ENCODE results near the gene GUCA1A. TPM values are rescaled to one million over a fixed set of nuclear protein-coding genes. Genes with fewer than 3 reads are reported as not detected.
A peak's percentile ranks its signal among the peaks of the same experiment; 100 is the strongest.

Gene GUCA1A
- total RNA-seq, 1 donor from 2014 or later, result not detected

GRCh38 chr6:42217157-42217518 is 44.0 kb downstream of the GUCA1A start:
- Histone ChIP-seq H3K36me3 (peaks cover 0 to 16% of the 10 kb centered on the region in 2 donors), H3K27me3 (no peaks in the 10 kb centered on the region), H3K9me3 (no peaks in the 10 kb centered on the region), H3K4me3 (peak overlapping the region; percentile 80 to 82), H3K4me1 (peaks cover 33% of the 10 kb centered on the region), H3K27ac (peak overlapping the region; percentile 81)
- intact Hi-C loops (cut with DNase I), result loop anchor here (5.0 kb wide), 1 partner anchor 235 kb away; the partner anchor contains the start of gene TRERF1
- DNase-seq (ENCODE audit: extremely low spot score in 2 of 2), result no peak
- TF ChIP-seq POLR2AphosphoS5 (IDR thresholded peaks at IDR 0.05; ENCODE audit: insufficient read depth in 1 of 2, low read depth in 1 of 2) (no peak), POLR2A (IDR thresholded peaks at IDR 0.05) (no peak), CTCF (IDR thresholded peaks at IDR 0.05) (no peak)

- intact Hi-C loops (cut with DNase I), result loop anchor here (5.0 kb wide), 1 partner anchor 235 kb away; the partner anchor contains the start of gene TRERF1
- Histone ChIP-seq H3K36me3 (peaks cover 0 to 11% of the 10 kb centered on the region in 2 donors), H3K9me3 (no peaks in the 10 kb centered on the region), H3K27ac (peak within 1 kb of the TSS; percentile 81), H3K27me3 (no peaks in the 10 kb centered on the region), H3K4me3 (peak within 1 kb of the TSS; percentile 80 to 82), H3K4me1 (peaks cover 33% of the 10 kb centered on the region)
- no peak for DNase-seq (ENCODE audit: extremely low spot score in 2 of 2)
- TF ChIP-seq POLR2AphosphoS5 (IDR thresholded peaks at IDR 0.05; ENCODE audit: insufficient read depth in 1 of 2, low read depth in 1 of 2) (peak; percentile 90 to 98), CTCF (IDR thresholded peaks at IDR 0.05) (no peak), POLR2A (IDR thresholded peaks at IDR 0.05) (peak in 1 of 2 donors; percentile 41)
Observed at GRCh38 chr6:42217519-42218367, 44.6 kb downstream of the GUCA1A start, which contains the start of gene MRPS10. Gene MRPS10 (minus strand): TSS chr6:42217861. CDS start chr6:42217849, 12 bp downstream.

DNA sequence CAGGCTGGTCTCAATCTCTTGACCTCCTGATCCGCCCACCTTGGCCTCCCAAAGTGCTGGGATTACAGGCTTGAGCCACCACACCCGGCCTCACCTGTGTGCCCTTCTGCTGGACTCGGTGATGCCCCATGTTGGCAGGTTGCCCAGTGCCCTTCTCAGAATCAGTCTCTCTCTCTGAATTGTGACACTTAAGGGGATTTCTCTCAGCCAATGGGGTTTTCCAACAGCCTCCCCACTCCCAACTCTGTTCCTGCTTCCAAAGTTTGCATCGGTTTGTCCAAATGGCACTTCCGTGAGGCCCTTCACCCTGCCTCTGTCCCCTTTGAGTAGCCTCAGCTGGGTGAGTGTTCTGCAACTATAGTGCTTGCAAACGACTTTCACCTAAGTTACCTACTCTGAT is 47.6 kb downstream of the GUCA1A start:
- Histone ChIP-seq H3K4me3 (no peak overlapping the region), H3K36me3 (no peaks in the 10 kb centered on the region), H3K4me1 (peaks cover 34% of the 10 kb centered on the region), H3K27ac (no peak overlapping the region), H3K27me3 (no peaks in the 10 kb centered on the region), H3K9me3 (no peaks in the 10 kb centered on the region)
- no peak for TF ChIP-seq POLR2A (IDR thresholded peaks at IDR 0.05)
- no peak for TF ChIP-seq CTCF (IDR thresholded peaks at IDR 0.05)
- TF ChIP-seq POLR2AphosphoS5 (IDR thresholded peaks at IDR 0.05; ENCODE audit: insufficient read depth in 1 of 2, low read depth in 1 of 2), result no peak
- intact Hi-C loops (cut with DNase I), result no loop called here
- DNase-seq (ENCODE audit: extremely low spot score in 2 of 2), result no peak

- Histone ChIP-seq H3K36me3 (no peaks in the 10 kb centered on the region), H3K9me3 (no peaks in the 10 kb centered on the region), H3K4me3 (no peak overlapping the region), H3K4me1 (peaks cover 37% of the 10 kb centered on the region), H3K27ac (no peak overlapping the region), H3K27me3 (no peaks in the 10 kb centered on the region)
- intact Hi-C loops (cut with DNase I), result no loop called here
- TF ChIP-seq POLR2AphosphoS5 (IDR thresholded peaks at IDR 0.05; ENCODE audit: insufficient read depth in 1 of 2, low read depth in 1 of 2) (no peak), CTCF (IDR thresholded peaks at IDR 0.05) (no peak), POLR2A (IDR thresholded peaks at IDR 0.05) (no peak)
- no peak for DNase-seq (ENCODE audit: extremely low spot score in 2 of 2)
Observed at GRCh38 chr6:42221546-42221945, 48.4 kb downstream of the GUCA1A start.

DNA sequence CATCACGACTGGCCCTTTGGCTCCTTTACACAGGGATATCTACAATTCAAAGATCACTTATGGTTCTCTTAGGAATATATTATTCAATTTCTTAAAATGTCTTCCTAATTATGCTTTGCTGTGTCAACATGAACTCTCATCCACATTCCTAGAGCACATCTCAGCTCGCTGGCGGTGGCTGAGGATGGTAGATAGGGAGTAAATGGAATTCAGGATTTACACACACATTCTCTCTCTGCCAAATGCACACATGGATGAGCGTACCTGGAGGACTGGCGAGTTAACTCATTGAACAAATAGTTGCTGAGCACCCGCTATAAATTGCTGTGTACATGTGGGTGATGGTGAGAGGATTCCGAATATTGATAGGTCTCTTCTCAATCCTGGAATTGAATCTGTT is 49.3 kb downstream of the GUCA1A start:
- intact Hi-C loops (cut with DNase I), result no loop called here
- Histone ChIP-seq H3K27ac (no peak overlapping the region), H3K36me3 (no peaks in the 10 kb centered on the region), H3K9me3 (no peaks in the 10 kb centered on the region), H3K27me3 (no peaks in the 10 kb centered on the region), H3K4me3 (no peak overlapping the region), H3K4me1 (peaks cover 36% of the 10 kb centered on the region)
- no peak for DNase-seq (ENCODE audit: extremely low spot score in 2 of 2)
- TF ChIP-seq POLR2A (IDR thresholded peaks at IDR 0.05) (no peak), CTCF (IDR thresholded peaks at IDR 0.05) (no peak), POLR2AphosphoS5 (IDR thresholded peaks at IDR 0.05; ENCODE audit: insufficient read depth in 1 of 2, low read depth in 1 of 2) (no peak)

Data from vagina (tissue), 2 donors.